ENCODE data around the gene ZNF622.

Gene ZNF622

GRCh38 chr5:16406023-16406422, 59.6 kb downstream of the ZNF622 start:
- Histone ChIP-seq H3K27ac (ENCODE audit: low read depth, low read length) (no peak overlapping the region), H3K9ac (ENCODE audit: low read length) (no peak overlapping the region), H3K9me3 (ENCODE audit: control insufficient read depth, insufficient read depth, low read depth, low read length) (peaks cover 3% of the 10 kb centered on the region; the same call in 1 of the 2 replicates), H3K4me1 (ENCODE audit: control insufficient read depth, insufficient read depth, low read length) (no peaks in the 10 kb centered on the region), H3K27me3 (ENCODE audit: control insufficient read depth, insufficient read depth, low read length) (no peaks in the 10 kb centered on the region), H3K36me3 (ENCODE audit: control insufficient read depth, insufficient read depth, low read length) (no peaks in the 10 kb centered on the region), H3K4me3 (ENCODE audit: low read depth, low read length) (no peak overlapping the region)
